PFSK-1 (cell line): ENCODE results near the gene LRCH4.

Experiments
- FOXP2 ChIP-seq: optimal IDR thresholded peaks from 2 replicates; pipeline ENCODE3; 2011; ENCODE audit warnings: borderline replicate concordance, control low read depth, inconsistent platforms; ENCODE audit not compliant: insufficient read depth; ENCODE audit errors: extremely low read length, extremely low read depth
- POLR2AphosphoS5 ChIP-seq: IDR thresholded peaks from 2 replicates; pipeline ENCODE4 v1.6.1; 2012; ENCODE audit warnings: low read depth, mild to moderate bottlenecking, control low read depth, low read length, moderate library complexity
- SIN3A ChIP-seq: IDR thresholded peaks from 2 replicates; pipeline ENCODE4 v1.6.1; 2012; ENCODE audit warnings: mild to moderate bottlenecking, low read length, moderate library complexity, borderline replicate concordance; ENCODE audit not compliant: insufficient read depth
- TAF1 ChIP-seq: IDR thresholded peaks from 2 replicates; pipeline ENCODE4 v1.6.1; 2012; ENCODE audit warnings: low read length, control low read depth, borderline replicate concordance; ENCODE audit not compliant: insufficient read depth
- TF ChIP-seq, protein P1 (sequence below), 2 experiments: IDR thresholded peaks; 2 replicates each; pipeline versions ENCODE4 v1.6.1 to v1.8.0; 2011 to 2012; ENCODE audit warnings: low read depth in 2 of 2, low read length in 2 of 2, control low read depth in 1 of 2, inconsistent platforms in 1 of 2, mild to moderate bottlenecking in 1 of 2, moderate library complexity in 1 of 2; ENCODE audit not compliant: insufficient read depth in 1 of 2

The LRCH4 gene

DNA sequence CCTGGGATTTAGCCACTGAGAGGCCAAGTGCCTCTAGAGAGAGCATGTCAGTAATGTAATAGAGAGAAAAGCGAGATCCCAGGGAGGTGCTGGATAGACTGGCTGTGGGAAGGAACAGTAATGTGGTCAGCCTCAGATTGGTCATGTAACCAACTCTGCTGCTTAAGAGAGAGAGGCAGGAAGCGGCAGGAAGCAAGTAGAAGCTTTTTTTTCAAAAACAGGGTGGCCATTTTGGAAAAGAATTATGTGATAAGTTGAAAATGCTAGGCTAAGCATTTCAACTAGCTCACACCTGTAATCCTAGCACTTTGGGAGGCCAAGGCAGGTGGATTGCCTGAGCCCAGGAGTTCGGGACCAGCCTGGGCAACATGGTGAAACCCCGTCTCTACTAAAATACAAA is 12.5 kb upstream of the LRCH4 start:
- no peak for TF ChIP-seq SIN3A
- TF ChIP-seq, protein P1, sequence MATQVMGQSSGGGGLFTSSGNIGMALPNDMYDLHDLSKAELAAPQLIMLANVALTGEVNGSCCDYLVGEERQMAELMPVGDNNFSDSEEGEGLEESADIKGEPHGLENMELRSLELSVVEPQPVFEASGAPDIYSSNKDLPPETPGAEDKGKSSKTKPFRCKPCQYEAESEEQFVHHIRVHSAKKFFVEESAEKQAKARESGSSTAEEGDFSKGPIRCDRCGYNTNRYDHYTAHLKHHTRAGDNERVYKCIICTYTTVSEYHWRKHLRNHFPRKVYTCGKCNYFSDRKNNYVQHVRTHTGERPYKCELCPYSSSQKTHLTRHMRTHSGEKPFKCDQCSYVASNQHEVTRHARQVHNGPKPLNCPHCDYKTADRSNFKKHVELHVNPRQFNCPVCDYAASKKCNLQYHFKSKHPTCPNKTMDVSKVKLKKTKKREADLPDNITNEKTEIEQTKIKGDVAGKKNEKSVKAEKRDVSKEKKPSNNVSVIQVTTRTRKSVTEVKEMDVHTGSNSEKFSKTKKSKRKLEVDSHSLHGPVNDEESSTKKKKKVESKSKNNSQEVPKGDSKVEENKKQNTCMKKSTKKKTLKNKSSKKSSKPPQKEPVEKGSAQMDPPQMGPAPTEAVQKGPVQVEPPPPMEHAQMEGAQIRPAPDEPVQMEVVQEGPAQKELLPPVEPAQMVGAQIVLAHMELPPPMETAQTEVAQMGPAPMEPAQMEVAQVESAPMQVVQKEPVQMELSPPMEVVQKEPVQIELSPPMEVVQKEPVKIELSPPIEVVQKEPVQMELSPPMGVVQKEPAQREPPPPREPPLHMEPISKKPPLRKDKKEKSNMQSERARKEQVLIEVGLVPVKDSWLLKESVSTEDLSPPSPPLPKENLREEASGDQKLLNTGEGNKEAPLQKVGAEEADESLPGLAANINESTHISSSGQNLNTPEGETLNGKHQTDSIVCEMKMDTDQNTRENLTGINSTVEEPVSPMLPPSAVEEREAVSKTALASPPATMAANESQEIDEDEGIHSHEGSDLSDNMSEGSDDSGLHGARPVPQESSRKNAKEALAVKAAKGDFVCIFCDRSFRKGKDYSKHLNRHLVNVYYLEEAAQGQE (IDR thresholded peaks at IDR 0.05; ENCODE audit: insufficient read depth in 1 of 2, low read depth in 2 of 2, low read length in 2 of 2): no peak
- TF ChIP-seq TAF1: no peak
- TF ChIP-seq FOXP2: no peak
- TF ChIP-seq POLR2AphosphoS5: no peak

DNA sequence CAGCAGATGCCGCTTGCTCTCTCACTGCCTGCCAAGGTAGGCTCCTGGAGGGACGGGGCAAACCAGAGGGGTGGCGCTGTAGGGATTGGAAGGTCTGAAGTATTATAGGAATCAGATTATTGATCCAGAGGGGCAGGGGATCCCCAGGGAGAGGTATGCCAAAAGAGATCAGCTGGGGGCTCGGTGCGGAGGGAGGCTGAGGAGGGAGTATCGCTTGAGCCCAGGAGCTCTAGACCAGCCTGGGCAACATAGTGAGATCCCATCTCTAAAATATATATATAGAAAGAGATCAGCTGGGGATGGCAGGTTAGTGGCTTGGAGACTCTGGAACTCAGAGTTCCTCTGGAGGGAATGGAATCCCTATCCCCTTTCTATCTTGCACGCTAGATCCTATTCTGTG is 9.3 kb upstream of the LRCH4 start:
- TF ChIP-seq, protein P1 (IDR thresholded peaks at IDR 0.05; ENCODE audit: insufficient read depth in 1 of 2, low read depth in 2 of 2, low read length in 2 of 2): no peak
- TF ChIP-seq FOXP2 (no peak), TAF1 (no peak), SIN3A (no peak), POLR2AphosphoS5 (no peak)

DNA sequence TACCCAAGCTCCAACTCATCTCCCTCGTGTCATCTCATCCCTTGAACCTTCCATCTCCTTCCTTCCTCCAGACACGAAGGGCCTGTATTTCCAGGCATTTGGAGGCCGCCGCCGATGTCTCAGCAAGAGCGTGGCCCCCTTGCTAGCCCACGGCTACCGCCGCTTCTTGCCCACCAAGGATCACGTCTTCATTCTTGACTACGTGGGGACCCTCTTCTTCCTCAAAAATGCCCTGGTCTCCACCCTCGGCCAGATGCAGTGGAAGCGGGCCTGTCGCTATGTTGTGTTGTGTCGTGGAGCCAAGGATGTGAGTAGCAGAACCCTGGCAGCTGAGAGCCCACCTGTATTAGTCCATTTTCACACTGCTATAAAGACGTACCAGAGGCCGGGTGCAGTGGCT is 5.7 kb upstream of the LRCH4 start:
- TF ChIP-seq SIN3A: no peak
- no peak for TF ChIP-seq FOXP2
- no peak for TF ChIP-seq POLR2AphosphoS5
- TF ChIP-seq, protein P1 (IDR thresholded peaks at IDR 0.05; ENCODE audit: insufficient read depth in 1 of 2, low read depth in 2 of 2, low read length in 2 of 2): no peak
- no peak for TF ChIP-seq TAF1

DNA sequence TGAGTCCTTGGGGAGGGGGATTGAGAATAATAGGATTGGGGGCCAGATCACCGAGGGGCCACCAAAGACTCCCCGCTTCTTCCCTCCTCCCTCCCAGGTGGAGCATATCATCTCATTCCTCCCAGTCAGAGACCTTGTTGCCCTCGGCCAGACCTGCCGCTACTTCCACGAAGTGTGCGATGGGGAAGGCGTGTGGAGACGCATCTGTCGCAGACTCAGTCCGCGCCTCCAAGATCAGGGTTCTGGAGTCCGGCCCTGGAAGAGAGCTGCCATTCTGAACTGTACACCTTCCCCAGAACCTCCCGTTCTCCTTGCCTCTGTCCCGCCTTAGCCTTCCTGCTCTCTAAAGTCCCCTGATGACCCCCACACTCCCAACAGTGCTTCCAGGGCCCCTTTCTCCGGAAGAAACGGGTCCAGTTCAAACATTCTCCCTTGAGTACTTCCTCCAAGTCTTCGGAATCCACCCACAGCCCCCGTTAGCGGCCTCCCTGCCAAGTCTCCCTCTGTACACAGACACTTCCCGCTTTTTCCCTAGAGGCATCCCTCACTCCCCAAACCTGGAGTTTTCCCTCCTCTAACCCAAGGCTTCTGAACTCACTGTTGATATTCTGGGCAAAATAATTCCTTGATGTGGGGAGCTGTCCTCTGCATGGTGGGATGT is 4.3 kb upstream of the LRCH4 start:
- TF ChIP-seq SIN3A: no peak
- TF ChIP-seq FOXP2: no peak
- TF ChIP-seq, protein P1 (IDR thresholded peaks at IDR 0.05; ENCODE audit: insufficient read depth in 1 of 2, low read depth in 2 of 2, low read length in 2 of 2): no peak
- no peak for TF ChIP-seq POLR2AphosphoS5
- TF ChIP-seq TAF1: no peak
